ENCODE data around the gene TOMM20L. TPM values are rescaled to one million over a fixed set of nuclear protein-coding genes. Genes with fewer than 3 reads are reported as not detected.
A peak's percentile ranks its signal among the peaks of the same experiment; 100 is the strongest.
"Not testable (repeated sequence)": the region's sequence is repeated elsewhere in the genome, so short reads cannot be mapped to it uniquely, and the experiment has no call there.

TOMM20L gene
- total RNA-seq, result 1 to 10 TPM in 1 of 4 donors, not detected in 3; 2.2 TPM

DNA sequence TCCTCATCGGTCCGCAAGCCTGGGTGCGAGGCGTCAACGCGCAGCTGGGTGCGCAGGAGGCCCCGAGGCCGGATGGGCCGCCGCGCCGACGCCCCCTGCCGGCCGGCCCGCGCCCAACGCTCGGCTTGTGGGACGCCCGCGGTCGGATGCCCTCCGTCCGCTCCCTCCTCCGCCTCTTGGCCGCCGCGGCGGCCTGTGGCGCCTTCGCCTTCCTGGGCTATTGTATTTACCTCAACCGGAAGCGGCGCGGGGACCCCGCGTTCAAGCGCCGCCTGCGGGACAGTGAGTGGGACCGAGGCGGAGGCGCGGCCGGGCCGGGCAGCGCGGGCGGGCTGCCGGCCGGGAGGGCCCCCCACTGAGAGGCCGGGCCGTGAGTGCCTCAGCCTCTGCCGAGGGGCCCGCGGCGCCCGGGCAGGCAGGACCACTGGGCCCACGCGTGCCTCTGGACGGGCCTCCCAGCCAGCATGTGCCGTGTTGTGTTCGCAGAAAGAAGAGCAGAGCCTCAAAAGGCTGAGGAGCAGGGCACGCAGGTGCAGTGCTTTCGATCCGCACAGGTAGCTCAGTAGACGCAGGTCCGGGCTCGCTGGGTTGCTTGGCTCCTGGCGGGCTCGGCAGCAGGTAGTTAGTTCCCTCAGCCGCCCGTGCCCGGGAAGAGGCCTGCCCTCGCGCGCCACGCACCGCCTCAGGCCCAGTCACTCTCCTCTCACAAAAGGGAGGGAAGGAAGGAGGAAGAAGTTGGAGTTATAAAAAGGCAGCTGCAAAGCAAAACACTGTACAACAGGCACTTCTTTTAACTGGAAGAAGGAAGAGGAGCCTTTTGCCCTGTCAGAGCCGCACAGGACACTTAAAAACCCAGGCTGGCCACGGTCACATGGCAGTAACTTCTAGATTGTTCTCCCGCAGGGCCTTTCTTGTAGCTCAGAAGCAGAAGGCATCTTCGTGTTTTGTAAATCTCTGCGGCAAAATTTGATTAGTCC lies at the start of gene TOMM20L:
Gene TOMM20L (plus strand): TSS at position 119 of the 977 bp plus-strand sequence. CDS start 28 bp downstream, at position 147.
- TF ChIP-seq POLR2A (IDR thresholded peaks at IDR 0.05) (no peak), EP300 (IDR thresholded peaks at IDR 0.05) (peak in 1 of 2 donors; percentile 9)
- TF ChIP-seq, protein P1, sequence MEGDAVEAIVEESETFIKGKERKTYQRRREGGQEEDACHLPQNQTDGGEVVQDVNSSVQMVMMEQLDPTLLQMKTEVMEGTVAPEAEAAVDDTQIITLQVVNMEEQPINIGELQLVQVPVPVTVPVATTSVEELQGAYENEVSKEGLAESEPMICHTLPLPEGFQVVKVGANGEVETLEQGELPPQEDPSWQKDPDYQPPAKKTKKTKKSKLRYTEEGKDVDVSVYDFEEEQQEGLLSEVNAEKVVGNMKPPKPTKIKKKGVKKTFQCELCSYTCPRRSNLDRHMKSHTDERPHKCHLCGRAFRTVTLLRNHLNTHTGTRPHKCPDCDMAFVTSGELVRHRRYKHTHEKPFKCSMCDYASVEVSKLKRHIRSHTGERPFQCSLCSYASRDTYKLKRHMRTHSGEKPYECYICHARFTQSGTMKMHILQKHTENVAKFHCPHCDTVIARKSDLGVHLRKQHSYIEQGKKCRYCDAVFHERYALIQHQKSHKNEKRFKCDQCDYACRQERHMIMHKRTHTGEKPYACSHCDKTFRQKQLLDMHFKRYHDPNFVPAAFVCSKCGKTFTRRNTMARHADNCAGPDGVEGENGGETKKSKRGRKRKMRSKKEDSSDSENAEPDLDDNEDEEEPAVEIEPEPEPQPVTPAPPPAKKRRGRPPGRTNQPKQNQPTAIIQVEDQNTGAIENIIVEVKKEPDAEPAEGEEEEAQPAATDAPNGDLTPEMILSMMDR (IDR thresholded peaks at IDR 0.05), result peak; percentile 90 to 95 (median 94)
- H3K27ac ChIP-seq, result peak within 1 kb of the TSS in 3 of 4 donors; percentile 85 to 88 (median 87)
- H3K36me3 ChIP-seq, result no peaks in the 10 kb centered on the region
- DNase-seq (ENCODE audit: low spot score in 2 of 2), result peak in 1 of 2 donors; percentile 29
- no peaks in the 10 kb centered on the region for H3K9me3 ChIP-seq
- peak within 1 kb of the TSS; percentile 36 to 68 (median 56) for H3K4me3 ChIP-seq
- no peaks in the 10 kb centered on the region for H3K27me3 ChIP-seq
- H3K4me1 ChIP-seq, result peaks cover 0 to 13% (median 0%) of the 10 kb centered on the region in 4 donors
- WGBS, 2 donors, result 20 to 44% methylated on average over 15 to 40 of the region's 86 CpGs

DNA sequence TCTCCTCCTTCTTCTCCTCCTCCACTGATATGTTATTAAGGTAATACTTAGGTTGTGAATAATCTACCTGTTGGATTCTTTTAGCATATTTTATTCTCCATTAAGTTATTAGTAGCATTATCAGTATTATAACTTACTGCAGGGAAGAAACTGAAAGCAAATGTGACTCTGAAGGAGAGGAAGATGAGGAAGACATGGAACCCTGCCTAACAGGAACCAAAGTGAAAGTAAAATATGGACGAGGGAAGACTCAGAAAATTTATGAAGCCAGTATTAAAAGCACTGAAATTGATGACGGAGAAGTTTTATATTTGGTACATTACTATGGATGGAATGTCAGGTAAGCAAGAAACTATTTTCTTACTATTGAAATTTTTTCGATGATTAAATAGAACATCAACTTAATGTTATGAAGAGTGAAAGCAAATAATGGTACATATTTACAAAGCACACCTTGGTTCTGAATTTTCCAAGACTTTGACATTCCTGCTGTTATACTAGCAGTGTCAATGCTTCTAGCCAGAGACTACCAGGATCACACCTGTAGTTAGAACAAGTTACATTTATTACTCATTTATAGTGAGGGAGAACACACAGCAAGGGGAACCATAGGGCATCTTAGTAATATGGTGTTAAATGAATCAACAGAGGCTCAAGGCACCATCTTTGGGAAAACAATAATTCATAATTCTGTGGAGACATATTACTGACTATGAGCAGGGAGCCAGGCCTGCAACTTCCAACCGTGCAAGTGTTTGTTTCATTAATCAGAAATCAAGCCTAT lies 42.0 kb upstream of the TOMM20L start:
- 78 to 79% methylated on average over 4 of the region's 4 CpGs for WGBS, 2 donors
- Histone ChIP-seq H3K36me3 (peaks cover 0 to 60% (median 0%) of the 10 kb centered on the region in 3 donors), H3K27ac (peak overlapping the region in 2 of 4 donors; percentile 1 to 26), H3K4me3 (peak overlapping the region in 1 of 4 donors; percentile 7), H3K9me3 (no peaks in the 10 kb centered on the region), H3K27me3 (no peaks in the 10 kb centered on the region), H3K4me1 (peaks cover 0 to 11% (median 0%) of the 10 kb centered on the region in 4 donors)
- DNase-seq (ENCODE audit: low spot score in 2 of 2), result no peak
- TF ChIP-seq POLR2A (IDR thresholded peaks at IDR 0.05), result no peak
- TF ChIP-seq, protein P1 (IDR thresholded peaks at IDR 0.05), result no peak
- no peak for TF ChIP-seq EP300 (IDR thresholded peaks at IDR 0.05)

DNA sequence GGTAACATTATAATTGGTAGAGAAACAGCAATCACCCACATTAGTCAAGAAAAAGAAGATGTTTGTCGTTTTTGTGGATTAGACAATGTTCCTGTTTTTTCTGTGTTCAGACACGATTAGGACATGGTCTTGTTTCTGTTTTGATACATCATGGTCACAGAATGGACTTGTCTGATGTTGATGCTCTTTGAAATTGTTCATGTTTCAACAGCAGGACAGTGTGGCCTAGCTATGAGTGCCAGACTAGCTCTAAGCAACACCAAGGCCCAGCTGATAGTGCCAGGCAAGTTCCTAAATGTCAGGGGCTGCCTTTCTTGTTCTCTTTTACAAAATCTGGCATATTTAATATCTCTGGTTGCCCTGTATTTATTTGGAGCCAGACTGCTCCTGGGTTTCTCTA lies 40.9 kb upstream of the TOMM20L start:
- peaks cover 0 to 56% (median 0%) of the 10 kb centered on the region in 3 donors for H3K36me3 ChIP-seq
- no peak overlapping the region for H3K27ac ChIP-seq
- no peaks in the 10 kb centered on the region for H3K27me3 ChIP-seq
- DNase-seq (ENCODE audit: low spot score in 2 of 2), result no peak
- 77 to 78% methylated on average over 2 of the region's 2 CpGs for WGBS, 2 donors
- no peaks in the 10 kb centered on the region for H3K9me3 ChIP-seq
- TF ChIP-seq POLR2A (IDR thresholded peaks at IDR 0.05), result no peak
- TF ChIP-seq, protein P1 (IDR thresholded peaks at IDR 0.05), result no peak
- no peak for TF ChIP-seq EP300 (IDR thresholded peaks at IDR 0.05)
- peaks cover 0 to 11% (median 0%) of the 10 kb centered on the region in 4 donors for H3K4me1 ChIP-seq
- H3K4me3 ChIP-seq, result no peak overlapping the region

DNA sequence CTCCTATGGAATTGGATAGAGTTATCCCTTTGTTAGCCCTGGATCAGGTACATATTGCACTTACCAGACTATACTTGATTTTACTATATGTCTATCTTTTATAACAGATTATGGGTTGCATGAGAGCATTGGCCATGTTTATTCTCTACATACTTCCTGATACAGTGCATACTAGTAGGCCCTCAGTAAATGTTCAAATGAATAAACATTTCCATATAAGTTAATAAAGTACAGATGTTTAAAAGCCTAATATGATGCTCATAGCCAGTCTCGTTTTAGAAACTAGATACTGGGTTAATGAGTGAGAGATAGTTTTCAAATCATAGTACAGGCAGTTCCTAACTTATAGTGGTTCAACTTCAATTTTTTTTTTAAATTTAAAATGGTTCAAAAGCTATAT lies 39.5 kb upstream of the TOMM20L start:
- 89% methylated on average over 1 of the region's 1 CpG for WGBS, 2 donors
- Histone ChIP-seq H3K4me1 (peaks cover 0 to 11% (median 0%) of the 10 kb centered on the region in 4 donors), H3K36me3 (peaks cover 0 to 56% (median 0%) of the 10 kb centered on the region in 3 donors), H3K27me3 (no peaks in the 10 kb centered on the region), H3K4me3 (no peak overlapping the region), H3K9me3 (no peaks in the 10 kb centered on the region), H3K27ac (no peak overlapping the region)
- TF ChIP-seq EP300 (IDR thresholded peaks at IDR 0.05) (no peak), POLR2A (IDR thresholded peaks at IDR 0.05) (no peak)
- TF ChIP-seq, protein P1 (IDR thresholded peaks at IDR 0.05), result no peak
- DNase-seq (ENCODE audit: low spot score in 2 of 2), result no peak

DNA sequence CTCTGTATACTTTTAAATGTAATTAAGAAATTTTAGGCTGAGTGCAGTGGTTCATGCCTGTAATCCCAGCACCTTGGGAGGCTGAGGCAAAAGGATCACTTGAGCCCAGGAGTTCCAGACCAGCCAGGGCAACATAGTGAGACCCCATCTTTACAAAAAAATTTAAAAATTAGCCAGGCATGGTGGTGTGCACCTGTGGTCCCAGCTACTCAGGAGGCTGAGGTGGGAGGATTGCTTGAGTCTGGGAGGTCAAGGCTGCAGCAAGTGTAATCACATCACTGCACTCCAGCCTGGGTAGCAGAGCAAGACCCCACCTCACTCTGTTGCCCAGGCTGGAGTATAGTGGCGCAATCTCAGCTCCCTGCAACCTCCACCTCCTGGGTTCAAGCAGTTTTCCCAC lies 33.5 kb upstream of the TOMM20L start:
- not testable (repeated sequence) for DNase-seq (ENCODE audit: low spot score in 2 of 2); H3K4me1 ChIP-seq; H3K4me3 ChIP-seq; H3K27me3 ChIP-seq; H3K9me3 ChIP-seq; H3K27ac ChIP-seq
- H3K36me3 ChIP-seq, result peaks cover 0 to 52% (median 9%) of the 10 kb centered on the region in 3 donors
- WGBS, 2 donors, result 77 to 100% methylated on average over 1 of the region's 1 CpG
